HG03565 (cell line): ENCODE measurements around the gene REV1.

ENCODE experiments used
- ATAC-seq: cut with Tn5 transposase; IDR thresholded peaks from one replicate; pipeline ENCODE4 v1.9.1; 2021; ENCODE audit warnings: mild to moderate bottlenecking, moderate library complexity; ENCODE audit not compliant: unreplicated experiment

REV1 gene

DNA sequence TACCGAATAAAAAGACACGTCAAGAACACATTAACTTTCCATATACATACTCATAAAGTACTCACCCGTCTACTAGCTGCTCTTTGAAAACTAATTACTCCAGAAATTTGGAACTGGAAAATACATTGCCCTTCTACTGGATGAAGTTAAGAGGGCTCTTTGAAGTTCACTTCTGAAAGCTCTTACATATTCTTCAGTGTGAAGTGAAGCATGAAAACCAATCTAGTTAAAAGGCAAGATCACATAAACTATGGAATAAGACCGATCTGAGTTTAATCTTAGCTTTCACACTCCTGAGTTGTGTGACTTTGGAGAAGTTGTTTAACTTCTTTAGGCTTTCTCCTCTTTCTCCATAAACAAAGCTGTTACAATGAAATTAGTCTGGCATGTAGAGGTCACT lies 38.5 kb downstream of the REV1 start:
- no peak for ATAC-seq

- ATAC-seq, result no peak
Measured at GRCh38 chr2:99450199-99450598, 39.6 kb downstream of the REV1 start.

- no peak for ATAC-seq
Measured at GRCh38 chr2:99448556-99448955, 41.3 kb downstream of the REV1 start.

DNA sequence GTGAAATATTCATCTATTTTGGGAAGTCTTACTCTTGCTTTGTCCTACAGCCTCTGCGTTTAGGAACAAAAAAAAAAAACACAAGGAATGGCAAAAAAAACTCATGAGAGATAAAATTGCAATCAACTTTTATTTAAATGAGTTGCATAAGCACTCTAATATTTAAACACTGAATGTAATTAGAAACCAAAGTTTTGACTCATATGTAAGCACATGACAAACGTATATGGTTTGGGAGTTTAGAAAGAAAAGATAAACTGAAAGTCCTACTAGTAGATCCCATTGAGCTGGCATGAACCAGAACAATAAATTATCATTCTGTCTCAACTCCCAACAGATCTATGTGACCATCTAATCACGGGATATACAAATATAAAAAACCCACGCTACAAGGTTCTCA lies 44.8 kb downstream of the REV1 start:
- no peak for ATAC-seq

GRCh38 chr2:99444222-99444621 lies 45.6 kb downstream of the REV1 start:
- ATAC-seq, result no peak

GRCh38 chr2:99442837-99443236 lies 47.0 kb downstream of the REV1 start:
- no peak for ATAC-seq

DNA sequence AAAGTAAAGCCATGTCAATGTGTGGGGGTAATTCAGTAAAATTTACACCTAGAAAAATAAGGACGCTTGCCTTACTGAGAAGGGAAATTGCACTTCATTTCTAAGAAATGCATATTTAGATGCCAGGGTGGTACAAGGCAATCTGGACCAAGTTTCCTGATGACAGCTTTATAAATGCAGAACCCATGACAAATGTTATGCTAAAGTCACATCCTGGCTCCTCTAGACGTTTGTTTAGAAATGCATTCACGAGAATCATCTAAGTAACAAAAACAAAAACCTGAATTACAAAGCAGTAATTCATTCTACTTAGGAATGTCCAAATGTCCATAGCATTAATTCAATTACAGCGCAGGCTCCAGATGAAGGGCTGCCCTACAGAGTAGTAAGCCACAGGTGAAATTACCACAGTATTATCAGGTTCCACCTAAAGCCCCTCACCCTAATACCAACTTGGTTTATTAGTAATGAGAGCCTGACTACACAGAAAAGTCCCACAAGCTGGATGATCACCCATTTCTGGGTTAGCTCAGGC lies 49.8 kb downstream of the REV1 start:
- no peak for ATAC-seq

GRCh38 chr2:99436874-99437273 lies 52.9 kb downstream of the REV1 start:
- ATAC-seq, result no peak

DNA sequence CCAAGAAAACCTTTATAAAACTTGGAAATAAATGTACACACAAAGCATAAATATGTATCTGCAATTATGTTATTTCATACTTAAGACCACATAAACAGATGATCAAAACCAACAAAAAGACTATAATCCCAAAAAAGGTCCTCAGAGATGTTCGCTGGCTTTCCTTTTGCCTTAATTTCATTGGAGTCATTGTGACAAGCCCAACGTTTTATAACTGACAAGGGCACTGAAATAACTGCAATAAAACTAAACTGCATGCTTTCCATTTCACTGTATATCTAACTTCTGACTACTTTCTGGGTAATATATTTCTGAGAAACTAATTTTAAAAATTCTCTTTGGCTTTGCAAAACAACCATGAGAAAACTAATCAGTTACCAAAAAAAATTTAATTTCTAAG lies 56.5 kb downstream of the REV1 start:
- no peak for ATAC-seq

DNA sequence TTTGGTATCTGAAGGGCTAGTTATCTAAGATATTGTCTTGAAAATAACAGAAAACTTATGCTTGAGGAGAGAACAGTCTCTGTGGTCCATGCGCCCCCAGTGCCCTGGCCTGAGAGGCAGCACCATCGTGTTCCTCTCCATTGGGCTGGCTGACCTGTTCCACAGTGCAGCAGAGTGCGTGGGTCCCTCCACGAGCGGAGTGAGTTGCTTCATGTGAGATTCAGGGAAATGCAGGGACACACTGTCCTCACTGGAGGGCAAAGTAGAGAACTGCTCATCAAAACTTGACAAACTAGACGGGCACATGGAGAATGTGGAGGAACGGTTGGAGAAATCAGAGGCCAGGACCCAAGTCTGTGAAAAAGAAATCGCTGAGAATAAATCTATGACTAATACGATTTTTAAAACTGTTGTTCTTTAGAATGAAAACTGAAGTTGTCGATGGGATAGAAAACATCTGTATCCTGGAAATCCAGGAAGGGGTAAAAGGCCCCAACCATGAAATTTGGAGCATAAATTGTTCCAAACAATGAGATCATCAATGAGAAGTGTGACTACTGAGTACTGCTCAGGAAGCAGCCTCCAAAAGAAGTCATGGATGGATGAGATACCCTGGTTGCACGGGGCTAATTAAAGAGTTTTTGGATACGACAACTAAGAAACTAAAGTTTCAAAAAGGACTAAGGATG lies 58.1 kb downstream of the REV1 start:
- no peak for ATAC-seq

DNA sequence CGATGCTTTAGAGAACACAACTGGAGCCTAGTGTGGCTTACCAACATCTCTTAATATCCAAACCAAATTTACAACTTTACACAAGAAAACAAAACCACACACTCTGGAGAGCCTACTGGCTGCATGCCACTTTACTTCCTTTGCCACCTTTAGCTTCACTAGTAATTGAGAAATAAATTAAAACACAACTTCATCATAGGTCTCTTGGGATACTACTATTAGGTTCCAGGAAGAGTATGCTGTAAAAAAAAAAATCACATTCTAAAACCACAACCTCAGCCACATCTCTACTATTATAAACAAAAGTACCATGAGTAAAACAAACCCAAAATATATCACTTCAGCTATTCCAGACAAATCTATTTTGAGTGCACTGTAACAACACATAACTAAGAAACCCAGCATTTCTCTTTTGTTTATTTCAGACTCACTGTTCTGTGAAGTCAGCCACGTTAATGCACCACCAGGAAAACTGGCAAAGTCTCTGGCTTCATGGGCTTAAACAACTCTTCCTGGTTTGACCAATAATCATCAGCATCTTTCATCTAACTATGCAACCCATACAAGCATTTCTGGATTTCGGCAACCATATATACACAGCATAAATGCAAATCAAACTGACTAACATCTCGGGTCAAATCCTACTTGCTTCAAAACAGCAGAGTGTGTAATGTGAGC lies 59.1 kb downstream of the REV1 start:
- ATAC-seq, result no peak

DNA sequence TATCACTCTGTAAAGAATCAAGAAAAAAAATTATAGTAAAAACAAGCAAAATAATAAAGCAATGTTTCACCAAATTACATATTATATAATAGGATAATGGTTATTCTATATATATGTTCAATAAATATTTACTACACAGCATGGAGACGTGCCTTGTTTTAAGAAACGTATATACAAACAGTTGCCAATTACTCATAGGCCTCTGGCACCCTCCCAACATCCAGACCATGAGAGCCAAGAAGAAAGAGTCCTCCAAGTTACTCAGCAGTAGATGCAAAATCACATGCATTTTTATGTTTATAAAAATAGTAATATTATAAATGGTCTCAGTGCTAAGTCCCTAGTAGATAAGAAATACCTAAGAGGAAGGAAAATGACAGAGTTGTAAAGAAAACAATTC lies 64.8 kb downstream of the REV1 start:
- ATAC-seq, result no peak

GRCh38 chr2:99424371-99424770 lies 65.4 kb downstream of the REV1 start:
- no peak for ATAC-seq

GRCh38 chr2:99422599-99422998 lies 67.2 kb downstream of the REV1 start:
- ATAC-seq, result peak; percentile 51

- ATAC-seq, result no peak
Measured at GRCh38 chr2:99421469-99421868, 68.3 kb downstream of the REV1 start.

- no peak for ATAC-seq
Measured at GRCh38 chr2:99420751-99421299, 69.0 kb downstream of the REV1 start.

- no peak for ATAC-seq
Measured at GRCh38 chr2:99420031-99420430, 69.8 kb downstream of the REV1 start.

DNA sequence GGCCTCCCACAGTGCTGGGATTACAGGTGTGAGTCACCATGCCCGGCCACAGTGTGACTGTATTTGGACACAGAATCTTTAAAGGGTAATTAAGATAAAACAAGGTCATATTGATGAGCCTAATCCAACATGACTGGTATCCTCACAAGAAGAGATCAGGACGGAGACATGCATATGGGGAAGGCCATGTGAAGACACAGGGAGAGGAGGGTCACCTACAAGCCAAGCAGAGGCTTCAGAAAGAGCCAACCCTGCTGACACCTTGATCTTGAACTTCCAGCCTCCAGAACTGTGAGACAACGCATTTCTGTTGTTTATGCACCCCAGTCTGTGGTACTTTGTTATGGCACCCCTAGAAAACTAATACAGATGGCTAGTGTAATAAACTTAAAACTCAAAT lies 72.4 kb downstream of the REV1 start:
- ATAC-seq, result no peak

DNA sequence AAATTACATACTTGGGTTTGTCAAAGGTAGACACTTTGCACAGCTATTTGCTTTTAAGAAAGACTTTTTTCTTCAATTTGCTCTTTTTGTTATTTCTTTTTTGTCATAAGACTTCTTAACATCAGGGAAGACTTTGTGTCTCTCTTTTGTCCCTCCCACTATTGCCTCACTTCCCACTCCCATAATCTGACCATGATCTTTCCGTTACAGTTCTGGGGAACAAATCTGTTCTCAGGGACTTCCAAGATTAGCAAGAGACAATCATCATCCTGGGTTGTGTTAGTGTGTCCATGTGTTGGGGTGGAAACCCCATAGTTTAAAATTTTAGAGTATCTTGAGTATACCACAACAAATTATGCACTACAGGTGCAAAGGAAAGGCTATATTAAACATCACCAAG lies 75.3 kb downstream of the REV1 start:
- ATAC-seq, result no peak

GRCh38 chr2:99410276-99410675 lies 79.5 kb downstream of the REV1 start:
- ATAC-seq, result no peak

DNA sequence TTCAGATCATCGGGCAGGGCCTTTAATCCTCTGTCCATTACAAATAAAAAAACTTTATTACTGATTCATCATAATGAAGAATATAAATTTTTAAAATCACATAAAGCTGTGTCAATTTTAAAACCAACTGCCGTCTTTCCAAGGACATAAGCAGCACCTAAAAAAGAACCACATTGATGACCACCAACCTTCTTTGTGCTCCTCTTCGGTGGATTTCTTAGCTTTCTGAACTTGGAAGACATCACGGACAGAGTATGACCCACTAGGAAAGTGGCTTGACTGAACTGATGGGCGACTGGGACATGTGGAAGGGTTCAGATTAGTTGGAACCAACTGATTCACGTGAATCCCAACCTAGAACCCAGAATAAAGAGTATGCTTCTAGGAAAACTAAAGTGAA lies 83.7 kb downstream of the REV1 start:
- no peak for ATAC-seq
